Cardiac muscle cell (in vitro differentiated cells and primary cell): ENCODE data around the gene GPR142. TPM values are rescaled to one million over a fixed set of nuclear protein-coding genes. Genes with fewer than 3 reads are reported as not detected.

Experiments used
- DNase-seq, 2 donors: peaks; one replicate each; pipeline versions ENCODE4 v3.0.0 to v3.0.0-alpha.2; 2010 to 2017; ENCODE audit warnings: low read depth in 1 of 2, low spot score in 1 of 2
- H3K27ac ChIP-seq: fragments of 200-600 bp; sonication (generic); 2 replicates; pipeline ENCODE4 v1.5.1; 2016
- H3K27me3 ChIP-seq: fragments of 200-600 bp; sonication (generic); 2 replicates; pipeline ENCODE4 v1.6.0; 2016; ENCODE audit warnings: control low read depth
- H3K36me3 ChIP-seq: fragments of 200-600 bp; sonication (generic); 2 replicates; pipeline ENCODE4 v1.5.1; 2016; ENCODE audit warnings: control low read depth
- H3K4me1 ChIP-seq: fragments of 200-600 bp; sonication (generic); 2 replicates; pipeline ENCODE4 v1.8.1; 2017; ENCODE audit warnings: low read depth, mild to moderate bottlenecking, mixed run types
- H3K4me3 ChIP-seq: fragments of 200-600 bp; sonication (generic); 2 replicates; pipeline ENCODE4 v1.5.1; 2016; ENCODE audit warnings: mild to moderate bottlenecking
- H3K9me3 ChIP-seq: fragments of 200-600 bp; sonication (generic); 2 replicates; pipeline ENCODE4 v1.5.1; 2017; ENCODE audit warnings: low read depth, mild to moderate bottlenecking, control low read depth
- CTCF ChIP-seq: IDR thresholded peaks from 2 replicates; pipeline ENCODE4 v1.5.1; 2012; ENCODE audit warnings: low read depth, mild to moderate bottlenecking, low read length
- polyA plus RNA-seq: library from polyadenylated mRNA; unstranded; fragments of >200 nt; fragmentation: Nextera tagmentation; extraction: Ambion mirVana; gene quantifications from 2 replicates; pipeline ENCODE4 v1.2.1, GENCODE V29; 2016
- total RNA-seq: library from RNA; depleted of rRNA; stranded (reverse); fragments of >200 nt; gene quantifications from 2 replicates; pipeline ENCODE4 v1.2.3, GENCODE V29; 2016

GPR142 gene
- total and polyA plus RNA-seq, 2 experiments from 2014 or later, result not detected

GRCh38 chr17:74344658-74345057 is 22.6 kb upstream of the GPR142 start:
- no peaks in the 10 kb centered on the region for H3K9me3 ChIP-seq
- H3K27ac ChIP-seq, result no peak overlapping the region
- peaks cover 21% of the 10 kb centered on the region for H3K27me3 ChIP-seq
- no peak for DNase-seq
- no peak overlapping the region for H3K4me3 ChIP-seq
- no peaks in the 10 kb centered on the region for H3K4me1 ChIP-seq
- H3K36me3 ChIP-seq, result no peaks in the 10 kb centered on the region
- TF ChIP-seq CTCF, result no peak

GRCh38 chr17:74345433-74346241 is 21.7 kb upstream of the GPR142 start:
- DNase-seq, result no peak
- Histone ChIP-seq H3K27ac (no peak overlapping the region), H3K36me3 (no peaks in the 10 kb centered on the region), H3K27me3 (peaks cover 28% of the 10 kb centered on the region), H3K4me3 (no peak overlapping the region), H3K4me1 (no peaks in the 10 kb centered on the region), H3K9me3 (no peaks in the 10 kb centered on the region)
- no peak for TF ChIP-seq CTCF

GRCh38 chr17:74347646-74348045 is 19.7 kb upstream of the GPR142 start:
- TF ChIP-seq CTCF, result no peak
- Histone ChIP-seq H3K4me1 (no peaks in the 10 kb centered on the region), H3K9me3 (no peaks in the 10 kb centered on the region), H3K36me3 (no peaks in the 10 kb centered on the region), H3K4me3 (no peak overlapping the region), H3K27me3 (peaks cover 48% of the 10 kb centered on the region), H3K27ac (no peak overlapping the region)
- DNase-seq, result no peak

GRCh38 chr17:74349120-74349519 is 18.2 kb upstream of the GPR142 start:
- Histone ChIP-seq H3K4me3 (no peak overlapping the region), H3K4me1 (no peaks in the 10 kb centered on the region), H3K27ac (no peak overlapping the region), H3K36me3 (no peaks in the 10 kb centered on the region), H3K9me3 (no peaks in the 10 kb centered on the region), H3K27me3 (peaks cover 62% of the 10 kb centered on the region)
- DNase-seq, result no peak
- TF ChIP-seq CTCF, result no peak

- Histone ChIP-seq H3K36me3 (no peaks in the 10 kb centered on the region), H3K27me3 (peaks cover 76% of the 10 kb centered on the region), H3K4me1 (no peaks in the 10 kb centered on the region), H3K27ac (no peak overlapping the region), H3K9me3 (no peaks in the 10 kb centered on the region), H3K4me3 (no peak overlapping the region)
- no peak for DNase-seq
- no peak for TF ChIP-seq CTCF
These were observed 16.8 kb upstream of the GPR142 start for GRCh38 chr17:74350486-74350885.
